ENCODE results near the gene PURB. TPM values are rescaled to one million over a fixed set of nuclear protein-coding genes. Genes with fewer than 3 reads are reported as not detected.
A peak's percentile ranks its signal among the peaks of the same experiment; 100 is the strongest.

Gene PURB
- total RNA-seq, 1 donor from 2014 or later = 18.2 TPM

GRCh38 chr7:44854644-44855364 lies 30.5 kb downstream of the PURB start:
- Histone ChIP-seq H3K27me3 (ENCODE audit: control insufficient read depth, insufficient read depth, low read length) (no peaks in the 10 kb centered on the region), H3K36me3 (ENCODE audit: control insufficient read depth, insufficient read depth, low read length) (no peaks in the 10 kb centered on the region), H3K4me3 (ENCODE audit: low read depth, low read length) (no peak overlapping the region)
- TF ChIP-seq CTCF (IDR thresholded peaks at IDR 0.05; ENCODE audit: insufficient read depth, low read length, severe bottlenecking) = no peak
- FAIRE-seq = no peak
- peak; percentile 39 for DNase-seq (ENCODE audit: low read depth)

- Histone ChIP-seq H3K27me3 (ENCODE audit: control insufficient read depth, insufficient read depth, low read length) (no peaks in the 10 kb centered on the region), H3K4me3 (ENCODE audit: low read depth, low read length) (no peak overlapping the region), H3K36me3 (ENCODE audit: control insufficient read depth, insufficient read depth, low read length) (no peaks in the 10 kb centered on the region)
- no peak for FAIRE-seq
- no peak for TF ChIP-seq CTCF (IDR thresholded peaks at IDR 0.05; ENCODE audit: insufficient read depth, low read length, severe bottlenecking)
- DNase-seq (ENCODE audit: low read depth) = peak; percentile 86
These were observed 31.9 kb downstream of the PURB start for GRCh38 chr7:44853391-44853790.

GRCh38 chr7:44852590-44852989 lies 32.7 kb downstream of the PURB start:
- no peak for DNase-seq (ENCODE audit: low read depth)
- Histone ChIP-seq H3K36me3 (ENCODE audit: control insufficient read depth, insufficient read depth, low read length) (no peaks in the 10 kb centered on the region), H3K4me3 (ENCODE audit: low read depth, low read length) (no peak overlapping the region), H3K27me3 (ENCODE audit: control insufficient read depth, insufficient read depth, low read length) (no peaks in the 10 kb centered on the region)
- no peak for TF ChIP-seq CTCF (IDR thresholded peaks at IDR 0.05; ENCODE audit: insufficient read depth, low read length, severe bottlenecking)
- FAIRE-seq = no peak

- H3K4me3 ChIP-seq (ENCODE audit: low read depth, low read length) = no peak overlapping the region
These were observed 35.3 kb downstream of the PURB start for GRCh38 chr7:44849885-44850544.

GRCh38 chr7:44849259-44849884 lies 36.0 kb downstream of the PURB start:
- H3K4me3 ChIP-seq (ENCODE audit: low read depth, low read length) = no peak overlapping the region
- no peak for DNase-seq (ENCODE audit: low read depth)
- no peak for FAIRE-seq
- H3K36me3 ChIP-seq (ENCODE audit: control insufficient read depth, insufficient read depth, low read length) = no peaks in the 10 kb centered on the region
- no peaks in the 10 kb centered on the region for H3K27me3 ChIP-seq (ENCODE audit: control insufficient read depth, insufficient read depth, low read length)
- TF ChIP-seq CTCF (IDR thresholded peaks at IDR 0.05; ENCODE audit: insufficient read depth, low read length, severe bottlenecking) = no peak

More at GRCh38 chr7:44849885-44850544, 35.3 kb downstream of the PURB start:
- FAIRE-seq = no peak
- Histone ChIP-seq H3K36me3 (ENCODE audit: control insufficient read depth, insufficient read depth, low read length) (no peaks in the 10 kb centered on the region), H3K27me3 (ENCODE audit: control insufficient read depth, insufficient read depth, low read length) (no peaks in the 10 kb centered on the region)
- TF ChIP-seq CTCF (IDR thresholded peaks at IDR 0.05; ENCODE audit: insufficient read depth, low read length, severe bottlenecking) = no peak
- DNase-seq (ENCODE audit: low read depth) = no peak

All from bronchial epithelial cell (primary cell).